Measurements from ENCODE around the gene CCDC27.

GRCh38 chr1:3730543-3731247, 21.6 kb upstream of the CCDC27 start:
- TF ChIP-seq, protein P1, sequence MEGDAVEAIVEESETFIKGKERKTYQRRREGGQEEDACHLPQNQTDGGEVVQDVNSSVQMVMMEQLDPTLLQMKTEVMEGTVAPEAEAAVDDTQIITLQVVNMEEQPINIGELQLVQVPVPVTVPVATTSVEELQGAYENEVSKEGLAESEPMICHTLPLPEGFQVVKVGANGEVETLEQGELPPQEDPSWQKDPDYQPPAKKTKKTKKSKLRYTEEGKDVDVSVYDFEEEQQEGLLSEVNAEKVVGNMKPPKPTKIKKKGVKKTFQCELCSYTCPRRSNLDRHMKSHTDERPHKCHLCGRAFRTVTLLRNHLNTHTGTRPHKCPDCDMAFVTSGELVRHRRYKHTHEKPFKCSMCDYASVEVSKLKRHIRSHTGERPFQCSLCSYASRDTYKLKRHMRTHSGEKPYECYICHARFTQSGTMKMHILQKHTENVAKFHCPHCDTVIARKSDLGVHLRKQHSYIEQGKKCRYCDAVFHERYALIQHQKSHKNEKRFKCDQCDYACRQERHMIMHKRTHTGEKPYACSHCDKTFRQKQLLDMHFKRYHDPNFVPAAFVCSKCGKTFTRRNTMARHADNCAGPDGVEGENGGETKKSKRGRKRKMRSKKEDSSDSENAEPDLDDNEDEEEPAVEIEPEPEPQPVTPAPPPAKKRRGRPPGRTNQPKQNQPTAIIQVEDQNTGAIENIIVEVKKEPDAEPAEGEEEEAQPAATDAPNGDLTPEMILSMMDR (IDR thresholded peaks at IDR 0.05; ENCODE audit: control extremely low read depth in 1 of 3, insufficient read depth in 1 of 3, low read depth in 1 of 3, low read length in 3 of 3) = no peak
- TF ChIP-seq YY1 (IDR thresholded peaks at IDR 0.05; ENCODE audit: low read depth, low read length) (no peak), USF2 (IDR thresholded peaks at IDR 0.05; ENCODE audit: low read length) (no peak), PHF8 (conservative IDR thresholded peaks at IDR 0.05; ENCODE audit: low read depth, low read length) (no peak), SP4 (IDR thresholded peaks at IDR 0.05; ENCODE audit: low read length) (no peak)

Data from H1 (cell line).